GM18858 (cell line): ENCODE results near the gene KCNJ12.
"Not testable (repeated sequence)": the region's sequence is repeated elsewhere in the genome, so short reads cannot be mapped to it uniquely, and the experiment has no call there.

Experiments
- ATAC-seq: cut with Tn5 transposase; IDR thresholded peaks from one replicate; pipeline ENCODE4 v1.9.1; 2021; ENCODE audit not compliant: unreplicated experiment

KCNJ12 gene

DNA sequence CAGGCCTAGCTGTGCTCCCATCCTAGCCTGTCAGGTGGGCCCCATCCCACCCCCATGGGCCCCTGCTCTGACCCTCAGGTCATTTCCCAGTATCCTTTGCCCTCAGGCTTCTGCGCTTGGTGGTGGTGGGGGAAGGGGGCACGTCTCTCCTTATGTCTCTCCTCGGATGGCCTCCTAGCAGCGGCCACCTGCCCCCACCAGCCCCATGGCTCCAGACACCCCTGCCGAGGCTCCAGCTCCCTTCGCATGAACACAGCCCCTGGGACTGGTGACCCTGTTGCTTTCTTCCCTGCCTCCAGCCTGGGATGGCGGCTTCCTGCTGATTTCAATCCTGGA lies 27.3 kb upstream of the KCNJ12 start:
- not testable (repeated sequence) for ATAC-seq

DNA sequence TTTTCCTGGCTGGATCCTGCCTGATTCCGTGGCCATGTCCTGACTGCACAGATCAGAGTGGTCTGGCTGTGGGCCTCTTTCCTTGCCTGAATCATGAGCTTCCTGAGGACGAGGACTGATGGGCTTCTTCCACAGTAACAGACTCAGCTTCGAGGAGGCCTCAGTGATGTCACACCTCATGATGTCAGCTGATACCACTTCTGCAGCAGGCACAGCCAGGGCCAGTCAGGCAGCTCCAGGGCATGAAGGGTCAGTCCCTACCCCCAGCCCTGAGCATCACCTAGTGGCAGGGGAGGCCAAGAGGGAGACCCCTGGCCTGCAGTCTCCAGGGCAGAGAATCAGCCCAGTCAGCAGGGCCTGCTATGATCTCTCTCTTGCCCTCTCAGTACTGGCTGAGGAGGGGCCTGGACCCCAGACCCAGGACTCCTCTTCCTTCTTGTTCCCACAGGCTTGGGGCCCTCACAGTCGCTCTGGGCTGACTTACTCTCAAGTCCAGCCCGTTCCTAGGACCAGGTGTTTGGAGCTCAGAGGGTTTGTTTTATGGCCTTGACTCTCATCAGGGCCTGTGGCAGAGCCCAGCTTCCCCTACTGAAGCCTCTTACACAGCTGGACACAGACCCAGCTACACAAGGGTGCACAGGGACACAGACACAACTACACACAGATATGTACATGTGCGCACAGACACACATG lies 26.7 kb upstream of the KCNJ12 start:
- not testable (repeated sequence) for ATAC-seq

GRCh38 chr17:21350495-21350894 lies 25.7 kb upstream of the KCNJ12 start:
- not testable (repeated sequence) for ATAC-seq

GRCh38 chr17:21351366-21352065 lies 24.6 kb upstream of the KCNJ12 start:
- ATAC-seq, result no peak

DNA sequence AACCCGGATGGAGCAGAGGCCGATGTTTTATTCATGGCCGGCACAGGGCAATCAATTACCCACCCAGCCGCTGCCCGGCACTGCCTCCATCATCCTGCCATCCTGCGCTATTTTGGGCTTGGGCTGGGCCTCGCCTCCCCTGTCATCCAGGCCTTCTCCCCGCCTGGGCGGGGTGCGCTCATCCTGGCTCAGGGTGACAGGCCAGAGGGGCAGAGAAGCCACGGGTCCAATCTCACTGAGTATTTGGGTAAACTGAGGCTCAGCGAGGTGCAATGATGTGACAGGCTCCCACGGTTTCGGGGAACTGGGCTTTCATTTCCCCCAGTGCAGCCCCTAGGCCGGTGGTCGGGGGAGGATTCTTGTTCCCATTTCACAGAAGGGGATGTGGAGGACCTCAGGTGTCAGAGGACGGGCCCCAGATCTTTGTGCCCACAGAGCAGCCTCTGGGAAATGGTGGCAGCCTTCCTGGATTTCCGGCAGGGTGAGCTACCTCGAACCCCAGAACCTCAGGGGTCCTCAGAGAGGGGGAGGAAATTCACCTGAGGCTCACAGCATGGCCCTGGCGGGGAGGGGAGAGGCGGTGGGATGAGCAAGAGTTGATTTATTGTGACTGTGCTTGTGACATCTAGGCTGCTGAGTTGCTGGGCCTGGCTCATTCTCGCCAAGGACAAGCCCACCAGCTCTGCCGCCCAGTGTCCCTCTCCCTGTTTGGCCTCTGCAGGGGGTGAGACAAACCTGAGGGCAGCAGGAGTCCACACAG lies 23.8 kb upstream of the KCNJ12 start:
- ATAC-seq, result no peak

- no peak for ATAC-seq
Measured at GRCh38 chr17:21352981-21353265, 23.2 kb upstream of the KCNJ12 start.

DNA sequence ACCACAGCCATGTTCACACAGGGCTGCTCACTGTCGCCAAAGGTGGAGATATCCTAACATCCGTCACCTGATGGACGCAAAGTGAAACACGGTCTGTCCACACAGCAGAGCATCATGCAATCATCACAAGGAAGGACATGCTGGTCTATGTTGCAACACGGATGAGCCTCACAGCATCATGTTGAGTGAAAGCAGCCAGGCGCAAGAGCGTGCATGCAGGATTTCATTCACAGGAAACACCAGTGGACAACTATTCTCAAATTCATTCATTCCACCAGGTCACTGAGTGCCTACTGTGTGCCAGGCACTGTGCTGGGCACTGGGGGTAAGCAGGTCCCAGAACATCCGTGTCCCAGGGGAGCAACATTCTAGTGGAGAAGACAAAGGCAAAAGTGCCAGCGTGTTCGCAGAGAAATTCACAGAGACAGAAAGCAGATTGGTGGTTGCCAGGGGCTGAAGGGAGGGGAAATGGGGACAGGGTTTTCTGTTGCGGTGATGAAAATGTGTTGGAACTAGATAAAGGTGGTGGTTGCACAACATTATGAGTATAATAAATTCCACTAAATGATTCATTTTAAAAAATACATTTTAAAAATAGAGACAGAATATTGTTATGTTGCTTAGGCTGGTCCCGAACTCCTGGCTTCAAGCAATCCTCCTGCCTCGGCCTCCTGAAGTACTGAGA lies 22.7 kb upstream of the KCNJ12 start:
- ATAC-seq, result no peak

DNA sequence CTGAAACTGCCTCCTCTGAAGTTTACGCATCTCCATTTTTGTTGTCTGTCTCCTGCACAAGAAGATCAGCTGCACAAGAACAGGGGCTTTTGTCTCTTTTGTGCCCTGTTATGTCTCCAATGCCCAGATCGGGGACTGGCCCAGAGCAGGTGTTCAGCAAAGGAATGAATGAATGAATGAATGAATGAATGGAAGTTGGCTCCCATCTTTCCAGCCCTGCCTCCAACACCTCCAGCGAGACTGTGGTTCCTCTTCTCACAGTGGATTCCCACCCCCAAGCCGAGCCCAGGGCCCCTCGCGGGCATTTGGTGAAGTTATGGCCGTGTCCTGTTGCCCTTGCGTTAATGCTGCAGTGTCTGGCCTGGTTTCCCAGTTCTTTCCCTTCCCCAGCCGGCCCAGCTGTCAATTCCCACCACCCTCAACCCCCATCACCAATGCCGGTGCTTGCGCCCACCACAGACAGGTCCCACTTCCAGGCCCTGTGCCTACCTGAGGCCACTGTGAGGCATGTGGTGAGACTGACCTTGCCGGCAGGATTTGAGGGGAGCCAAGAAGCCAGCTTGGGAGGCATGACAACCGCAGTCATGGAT lies 21.3 kb upstream of the KCNJ12 start:
- no peak for ATAC-seq

DNA sequence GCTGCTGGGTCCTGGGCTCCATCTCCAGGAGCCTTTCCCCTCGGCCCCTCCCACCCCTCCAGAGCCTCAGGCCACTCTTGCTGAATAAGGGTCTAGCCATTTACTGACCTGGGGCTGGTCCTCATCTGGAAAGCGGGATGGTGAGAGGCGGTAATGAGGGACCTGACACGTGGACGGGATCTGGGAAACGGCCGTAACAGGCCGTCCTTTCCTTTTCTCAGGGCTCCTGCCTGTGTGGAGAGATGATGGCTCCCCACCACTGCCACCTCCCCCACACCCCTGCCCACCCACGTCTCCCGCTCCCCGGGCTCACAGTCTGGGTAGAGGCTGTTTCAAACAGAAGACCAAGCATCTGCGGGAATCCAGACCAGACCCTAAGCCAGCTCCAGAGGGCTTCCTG lies 20.6 kb upstream of the KCNJ12 start:
- no peak for ATAC-seq

- ATAC-seq, result no peak
Measured at GRCh38 chr17:21356537-21357127, 19.5 kb upstream of the KCNJ12 start.

- no peak for ATAC-seq
Measured at GRCh38 chr17:21357281-21357680, 18.9 kb upstream of the KCNJ12 start.

GRCh38 chr17:21357696-21358656 lies 18.2 kb upstream of the KCNJ12 start:
- ATAC-seq, result no peak

DNA sequence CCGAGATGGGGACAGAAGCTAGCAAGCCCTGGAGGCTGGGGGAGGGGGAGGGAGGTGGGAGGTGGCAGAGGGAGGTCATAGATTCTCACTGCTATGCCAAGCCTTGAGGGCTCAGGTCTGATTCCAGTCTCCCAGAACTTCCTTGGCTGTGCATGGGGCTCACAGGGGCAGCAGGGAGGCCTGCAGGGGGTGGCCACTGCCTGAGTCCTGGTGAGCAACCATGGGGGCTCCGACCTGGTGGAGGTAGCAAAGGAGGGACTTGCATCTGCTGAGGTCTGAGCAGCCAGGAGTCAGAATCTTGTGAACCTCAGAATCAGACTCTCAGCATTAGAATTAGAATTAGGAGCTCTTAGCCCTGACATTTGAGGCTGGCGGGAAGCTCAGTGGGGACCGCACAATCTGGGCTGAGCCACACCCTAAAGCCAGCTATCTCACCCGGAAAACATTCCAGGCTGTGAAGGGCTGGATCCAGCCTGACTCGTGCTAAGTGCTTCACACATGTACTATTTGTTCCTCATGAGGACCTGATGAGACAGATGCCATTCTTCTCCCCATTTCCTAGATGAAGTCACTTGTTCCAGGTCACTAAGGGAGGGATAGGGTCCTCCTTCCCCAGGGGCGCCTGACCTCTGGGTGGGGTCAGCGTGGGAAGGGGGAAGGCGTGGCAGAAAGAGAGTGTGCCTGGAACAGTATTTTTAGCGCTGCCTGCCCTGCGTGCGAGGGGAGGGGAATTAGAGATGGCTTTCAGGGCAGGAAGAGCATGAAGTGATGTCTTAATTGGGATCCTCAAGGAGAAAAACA lies 17.3 kb upstream of the KCNJ12 start:
- no peak for ATAC-seq

DNA sequence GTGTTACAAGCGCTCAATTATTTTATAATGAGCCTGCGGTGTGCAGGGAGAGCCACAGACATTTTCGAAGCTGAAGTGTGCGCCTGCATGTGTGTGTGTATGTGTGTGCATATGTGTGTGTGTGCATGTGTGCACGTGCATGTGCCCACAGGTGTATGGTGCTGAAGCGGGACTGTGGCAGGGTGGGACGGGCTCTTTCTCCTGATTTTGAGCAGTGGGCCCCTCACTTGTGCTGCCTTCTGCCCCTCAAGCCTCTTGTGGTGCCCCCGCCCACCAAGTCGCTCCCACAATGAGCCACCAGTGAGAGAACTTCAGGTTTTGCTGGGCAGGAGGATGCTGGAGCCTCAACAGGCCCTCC lies 16.7 kb upstream of the KCNJ12 start:
- ATAC-seq, result no peak

- no peak for ATAC-seq
Measured at GRCh38 chr17:21360048-21360447, 16.1 kb upstream of the KCNJ12 start.

- no peak for ATAC-seq
Measured at GRCh38 chr17:21361020-21361809, 14.9 kb upstream of the KCNJ12 start.

DNA sequence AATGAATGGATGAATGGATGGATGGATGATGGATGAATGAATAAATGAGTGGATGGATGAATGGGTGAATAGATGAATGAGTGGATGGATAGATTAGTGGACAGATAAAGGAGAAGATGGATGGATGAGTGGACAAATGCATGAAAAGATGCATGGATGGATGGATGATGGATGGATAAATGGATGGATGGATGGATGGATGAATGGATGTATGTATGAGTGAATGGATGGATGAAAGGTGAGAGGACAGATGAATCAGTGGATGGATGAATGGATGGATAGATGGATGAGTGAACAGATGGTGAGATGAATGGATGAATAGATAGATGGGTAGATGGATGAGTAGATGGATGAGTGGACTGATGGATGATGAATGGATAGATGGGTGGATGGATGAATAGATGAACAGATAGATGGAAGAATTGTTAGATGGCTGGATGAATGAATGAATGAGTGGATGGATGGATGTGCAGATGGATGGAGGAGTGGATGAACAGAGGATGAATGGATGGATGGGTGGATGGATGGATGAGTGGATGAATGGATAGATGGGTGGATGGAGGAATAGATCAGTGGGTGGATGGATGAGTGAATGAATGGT lies 13.7 kb upstream of the KCNJ12 start:
- ATAC-seq, result no peak
